ENCODE results near the gene TNIK.

Gene TNIK

DNA sequence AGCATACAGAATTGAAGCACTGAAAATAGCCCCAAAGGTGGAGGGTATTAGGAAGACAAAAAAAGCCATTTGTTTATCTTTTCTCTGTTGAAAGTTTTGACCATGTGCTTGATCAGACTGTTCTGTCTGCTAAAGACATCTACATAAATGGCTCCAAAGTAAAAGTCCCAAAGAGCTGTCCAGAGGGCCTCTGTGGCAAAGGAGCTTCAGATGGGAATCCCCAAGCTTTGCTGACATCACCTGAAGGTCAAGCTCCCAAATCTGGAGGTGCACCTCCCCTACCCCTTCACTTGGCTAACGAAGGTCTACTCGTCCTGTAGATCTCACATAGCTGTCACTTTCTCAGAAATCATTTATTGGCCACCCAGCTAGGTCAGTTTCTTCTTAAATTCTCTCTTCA lies 239.1 kb downstream of the TNIK start:
- H3F3A ChIP-seq (ENCODE audit: low read depth): no peaks in the 10 kb centered on the region
- H3K9me3 ChIP-seq (ENCODE audit: insufficient read depth, low read depth, low read length): 0 out of 2 replicates have a peak, but pooled peaks cover 3% of the 10 kb centered on the region
- no peak overlapping the region for H3K4me2 ChIP-seq (ENCODE audit: low read depth, low read length, poor library complexity, severe bottlenecking)
- no peak overlapping the region for H2AFZ ChIP-seq (ENCODE audit: low read length)
- no peak overlapping the region for H3K9ac ChIP-seq (ENCODE audit: low read depth, low read length, poor library complexity, severe bottlenecking)
- H4K20me1 ChIP-seq (ENCODE audit: insufficient read depth, low read length, poor library complexity, severe bottlenecking): peaks cover under 1% of the 10 kb centered on the region
- peaks cover 13% of the 10 kb centered on the region; the same call in 1 of the 2 replicates for H3K36me3 ChIP-seq (ENCODE audit: insufficient read depth, low read length)
- TF ChIP-seq, protein P1, sequence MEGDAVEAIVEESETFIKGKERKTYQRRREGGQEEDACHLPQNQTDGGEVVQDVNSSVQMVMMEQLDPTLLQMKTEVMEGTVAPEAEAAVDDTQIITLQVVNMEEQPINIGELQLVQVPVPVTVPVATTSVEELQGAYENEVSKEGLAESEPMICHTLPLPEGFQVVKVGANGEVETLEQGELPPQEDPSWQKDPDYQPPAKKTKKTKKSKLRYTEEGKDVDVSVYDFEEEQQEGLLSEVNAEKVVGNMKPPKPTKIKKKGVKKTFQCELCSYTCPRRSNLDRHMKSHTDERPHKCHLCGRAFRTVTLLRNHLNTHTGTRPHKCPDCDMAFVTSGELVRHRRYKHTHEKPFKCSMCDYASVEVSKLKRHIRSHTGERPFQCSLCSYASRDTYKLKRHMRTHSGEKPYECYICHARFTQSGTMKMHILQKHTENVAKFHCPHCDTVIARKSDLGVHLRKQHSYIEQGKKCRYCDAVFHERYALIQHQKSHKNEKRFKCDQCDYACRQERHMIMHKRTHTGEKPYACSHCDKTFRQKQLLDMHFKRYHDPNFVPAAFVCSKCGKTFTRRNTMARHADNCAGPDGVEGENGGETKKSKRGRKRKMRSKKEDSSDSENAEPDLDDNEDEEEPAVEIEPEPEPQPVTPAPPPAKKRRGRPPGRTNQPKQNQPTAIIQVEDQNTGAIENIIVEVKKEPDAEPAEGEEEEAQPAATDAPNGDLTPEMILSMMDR (conservative IDR thresholded peaks at IDR 0.05; ENCODE audit: low read length): no peak
- no peak for TF ChIP-seq EZH2phosphoT487 (IDR thresholded peaks at IDR 0.05; ENCODE audit: borderline replicate concordance)
- H3K9me2 ChIP-seq (replicated peaks; ENCODE audit: low read depth, low read length): no peaks in the 10 kb centered on the region
- no peaks in the 10 kb centered on the region for H3K27me3 ChIP-seq (ENCODE audit: insufficient read depth, low read length, poor library complexity, severe bottlenecking)
- peaks cover 14% of the 10 kb centered on the region; the same call in 1 of the 2 replicates for H3K79me2 ChIP-seq (ENCODE audit: insufficient read depth, low read length)
- peaks cover 26% of the 10 kb centered on the region for H3K4me1 ChIP-seq (ENCODE audit: insufficient read depth, low read length, poor library complexity, severe bottlenecking)
- no peak overlapping the region for H3K4me3 ChIP-seq (ENCODE audit: low read length, poor library complexity, severe bottlenecking)

DNA sequence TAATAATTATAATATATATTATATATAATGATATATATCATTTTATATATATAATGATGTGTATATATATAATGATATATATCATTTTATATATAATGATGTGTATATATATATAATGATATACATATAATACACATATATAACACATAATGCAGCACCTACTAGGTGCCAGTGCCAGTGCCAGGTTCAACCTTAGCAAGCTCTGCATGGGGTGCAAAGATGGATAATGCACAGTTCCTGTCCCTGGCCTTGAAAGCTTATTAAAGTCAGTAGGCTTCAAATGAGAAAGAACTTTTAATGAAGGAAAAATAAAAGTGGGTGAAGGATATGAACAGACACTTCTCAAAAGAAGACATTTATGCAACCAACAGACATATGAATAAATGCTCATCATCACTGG lies 240.9 kb downstream of the TNIK start:
- Histone ChIP-seq H3K36me3 (ENCODE audit: insufficient read depth, low read length) (peaks cover under 1% of the 10 kb centered on the region; the same call in 1 of the 2 replicates), H3K9me3 (ENCODE audit: insufficient read depth, low read depth, low read length) (no peaks in the 10 kb centered on the region), H3K4me3 (ENCODE audit: low read length, poor library complexity, severe bottlenecking) (no peak overlapping the region), H3K4me2 (ENCODE audit: low read depth, low read length, poor library complexity, severe bottlenecking) (no peak overlapping the region), H3K9ac (ENCODE audit: low read depth, low read length, poor library complexity, severe bottlenecking) (no peak overlapping the region), H3F3A (ENCODE audit: low read depth) (no peaks in the 10 kb centered on the region), H3K79me2 (ENCODE audit: insufficient read depth, low read length) (peaks cover 13% of the 10 kb centered on the region; the same call in 1 of the 2 replicates), H4K20me1 (ENCODE audit: insufficient read depth, low read length, poor library complexity, severe bottlenecking) (peaks cover 4% of the 10 kb centered on the region), H3K4me1 (ENCODE audit: insufficient read depth, low read length, poor library complexity, severe bottlenecking) (peaks cover 10% of the 10 kb centered on the region), H3K9me2 (replicated peaks; ENCODE audit: low read depth, low read length) (no peaks in the 10 kb centered on the region), H3K27me3 (ENCODE audit: insufficient read depth, low read length, poor library complexity, severe bottlenecking) (no peaks in the 10 kb centered on the region), H2AFZ (ENCODE audit: low read length) (no peak overlapping the region)
- no peak for TF ChIP-seq EZH2phosphoT487 (IDR thresholded peaks at IDR 0.05; ENCODE audit: borderline replicate concordance)
- TF ChIP-seq, protein P1 (conservative IDR thresholded peaks at IDR 0.05; ENCODE audit: low read length): no peak

DNA sequence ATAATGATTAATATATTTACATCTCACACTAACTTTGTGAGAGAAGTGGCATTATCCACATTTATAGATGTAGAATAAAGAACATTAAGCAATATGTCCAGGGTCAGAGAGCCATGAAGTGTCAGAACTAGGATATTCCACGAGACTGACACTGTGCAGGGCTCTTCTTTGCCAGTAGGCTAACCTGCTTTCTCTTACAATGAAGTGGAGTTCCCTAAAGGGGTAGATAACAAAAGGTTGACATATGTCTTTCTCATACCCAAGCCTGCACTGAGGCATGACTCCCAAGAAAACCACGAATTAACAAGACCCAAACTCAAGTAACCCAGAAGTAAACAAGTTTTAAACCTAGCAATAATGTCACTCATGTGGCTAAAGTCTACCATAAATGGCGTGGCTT lies 242.1 kb downstream of the TNIK start:
- no peak overlapping the region for H3K9ac ChIP-seq (ENCODE audit: low read depth, low read length, poor library complexity, severe bottlenecking)
- no peak overlapping the region for H3K4me3 ChIP-seq (ENCODE audit: low read length, poor library complexity, severe bottlenecking)
- peaks cover 10% of the 10 kb centered on the region for H3K4me1 ChIP-seq (ENCODE audit: insufficient read depth, low read length, poor library complexity, severe bottlenecking)
- no peaks in the 10 kb centered on the region for H3F3A ChIP-seq (ENCODE audit: low read depth)
- H3K9me3 ChIP-seq (ENCODE audit: insufficient read depth, low read depth, low read length): no peaks in the 10 kb centered on the region
- H3K79me2 ChIP-seq (ENCODE audit: insufficient read depth, low read length): peaks cover 13% of the 10 kb centered on the region; the same call in 1 of the 2 replicates
- H3K36me3 ChIP-seq (ENCODE audit: insufficient read depth, low read length): no peaks in the 10 kb centered on the region
- H2AFZ ChIP-seq (ENCODE audit: low read length): no peak overlapping the region
- H3K9me2 ChIP-seq (replicated peaks; ENCODE audit: low read depth, low read length): no peaks in the 10 kb centered on the region
- TF ChIP-seq EZH2phosphoT487 (IDR thresholded peaks at IDR 0.05; ENCODE audit: borderline replicate concordance): no peak
- TF ChIP-seq, protein P1 (conservative IDR thresholded peaks at IDR 0.05; ENCODE audit: low read length): no peak
- no peaks in the 10 kb centered on the region for H3K27me3 ChIP-seq (ENCODE audit: insufficient read depth, low read length, poor library complexity, severe bottlenecking)
- peaks cover 4% of the 10 kb centered on the region for H4K20me1 ChIP-seq (ENCODE audit: insufficient read depth, low read length, poor library complexity, severe bottlenecking)
- H3K4me2 ChIP-seq (ENCODE audit: low read depth, low read length, poor library complexity, severe bottlenecking): no peak overlapping the region

Data from Loucy (cell line).